Naive thymus-derived CD4-positive, alpha-beta T cell (primary cell): ENCODE measurements around the gene BLCAP. TPM values are rescaled to one million over a fixed set of nuclear protein-coding genes. Genes with fewer than 3 reads are reported as not detected.

Source experiments
- ATAC-seq: fragments of 150-1000 bp; cut with Tn5 transposase; 2 replicates; pipeline ENCODE4 v1.10.0; 2021; ENCODE audit warnings: mild to moderate bottlenecking, moderate library complexity
- CTCF ChIA-PET: fragments of 350-600 bp; sonication (Branson Sonifier 250); formaldehyde crosslinking; loops from one replicate; lab custom pipeline; 2021; ENCODE audit warnings: antibody characterized with exemption; lab: Charles Lee
- POLR2A ChIA-PET: fragments of 350-600 bp; sonication (Branson Sonifier 250); formaldehyde crosslinking; loops from one replicate; lab custom pipeline; 2021; ENCODE audit warnings: antibody characterized with exemption, inconsistent platforms; lab: Charles Lee
- DNase-seq, 9 donors: peaks; one replicate each; pipeline versions ENCODE4 v3.0.0 to v3.0.0-alpha.2; 2020 to 2022; ENCODE audit warnings: mixed read lengths in 1 of 9
- H3K27ac ChIP-seq: one replicate; pipeline ENCODE4 v1.7.0; 2013; ENCODE audit warnings: mild to moderate bottlenecking, low read depth, low read length, moderate library complexity
- H3K27me3 ChIP-seq, 2 donors: one replicate each; pipeline ENCODE4 v1.7.0; 2013; ENCODE audit warnings: low read length in 2 of 2, mild to moderate bottlenecking in 2 of 2, moderate library complexity in 2 of 2; ENCODE audit not compliant: control insufficient read depth in 2 of 2, insufficient read depth in 2 of 2
- H3K36me3 ChIP-seq, 3 experiments: 1 replicate in 2 of 3; 2 replicates in 1 of 3; pipeline ENCODE4 v1.7.0; 2013; ENCODE audit warnings: low read length in 3 of 3, mild to moderate bottlenecking in 3 of 3, moderate library complexity in 1 of 3; ENCODE audit not compliant: insufficient read depth in 3 of 3, control insufficient read depth in 2 of 3
- H3K4me1 ChIP-seq, 2 donors: one replicate each; pipeline ENCODE4 v1.7.0; 2013; ENCODE audit warnings: low read length in 2 of 2, mild to moderate bottlenecking in 2 of 2, moderate library complexity in 1 of 2; ENCODE audit not compliant: control insufficient read depth in 2 of 2, insufficient read depth in 2 of 2
- H3K4me3 ChIP-seq: 2 replicates; pipeline ENCODE4 v1.7.0; 2013; ENCODE audit warnings: mild to moderate bottlenecking, low read length
- H3K9me3 ChIP-seq, 3 experiments: 1 replicate in 2 of 3; 2 replicates in 1 of 3; pipeline ENCODE4 v1.7.0; 2013; ENCODE audit warnings: low read length in 3 of 3; ENCODE audit not compliant: control insufficient read depth in 2 of 3
- H3K27ac Mint-ChIP-seq, 9 donors: one replicate each; pipeline ENCODE4 v1.8.0; 2020 to 2022; ENCODE audit warnings: mixed read lengths in 9 of 9, mild to moderate bottlenecking in 8 of 9, moderate library complexity in 5 of 9, inconsistent platforms in 2 of 9
- H3K27me3 Mint-ChIP-seq, 5 donors: one replicate each; pipeline ENCODE4 v1.8.0; 2021 to 2022; ENCODE audit warnings: mixed read lengths in 5 of 5, mild to moderate bottlenecking in 1 of 5
- H3K36me3 Mint-ChIP-seq, 5 donors: one replicate each; pipeline ENCODE4 v1.8.0; 2020 to 2022; ENCODE audit warnings: mixed read lengths in 5 of 5, mild to moderate bottlenecking in 3 of 5, inconsistent platforms in 1 of 5
- H3K4me1 Mint-ChIP-seq, 7 donors: one replicate each; pipeline ENCODE4 v1.8.0; 2020 to 2022; ENCODE audit warnings: mixed read lengths in 7 of 7, mild to moderate bottlenecking in 3 of 7, inconsistent platforms in 1 of 7
- H3K4me3 Mint-ChIP-seq, 10 donors: one replicate each; pipeline ENCODE4 v1.8.0; 2020 to 2022; ENCODE audit warnings: mild to moderate bottlenecking in 10 of 10, mixed read lengths in 10 of 10, moderate library complexity in 6 of 10, inconsistent platforms in 2 of 10
- H3K9me3 Mint-ChIP-seq, 11 donors: one replicate each; pipeline ENCODE4 v1.8.0; 2020 to 2022; ENCODE audit warnings: mixed read lengths in 11 of 11, mild to moderate bottlenecking in 4 of 11, inconsistent platforms in 1 of 11, moderate library complexity in 1 of 11
- intact Hi-C, 2 donors: fragments of 100-400 bp; cut with micrococcal nuclease; formaldehyde crosslinking; loops; one replicate each; pipeline ENCODE4 v1.15.1; 2023
- polyA plus RNA-seq, 2 donors: library from polyadenylated mRNA; unstranded; fragments of 300-500 nt; fragmentation: Illumina TruSeq; gene quantifications; one replicate each; pipeline ENCODE4 v1.2.3, GENCODE V29; 2021
- total RNA-seq, 6 experiments: library from RNA in 5 of 6; stranded (reverse) in 5 of 6; gene quantifications; 1 replicate in 5 of 6; 2 replicates in 1 of 6; pipeline ENCODE4 v1.2.3 and lab custom pipeline; 2021 to 2026

The BLCAP gene
- total and polyA plus RNA-seq, 7 experiments from 2014 or later, result 42.1 to 94.7 (median 88.0) TPM

DNA sequence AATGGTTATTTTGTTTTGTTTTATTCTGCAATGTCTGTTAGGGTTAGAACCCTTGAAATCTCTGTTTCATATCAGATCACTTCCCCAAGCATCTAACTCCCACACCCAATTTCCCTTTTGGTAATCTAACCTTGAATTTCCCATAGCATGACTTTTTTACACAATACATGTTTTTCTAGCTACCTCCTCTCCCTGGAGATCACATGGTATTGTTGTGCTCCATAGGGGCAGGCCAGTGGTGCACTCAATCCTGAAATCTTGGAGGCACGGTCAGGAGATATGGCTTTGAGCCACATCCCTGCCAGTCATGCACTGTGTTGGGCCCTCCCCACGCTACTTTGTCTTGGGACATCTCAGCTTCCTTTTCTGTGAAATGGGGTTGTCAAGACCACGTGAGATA, 43.3 kb downstream of the BLCAP start:
- DNase-seq (no peak), ATAC-seq (no peak)
- H3K4me3 Mint-ChIP-seq, result no peak overlapping the region
- peaks cover 7 to 30% (median 22%) of the 10 kb centered on the region in 5 donors for H3K27me3 Mint-ChIP-seq
- peaks cover 0 to 5% (median 4%) of the 10 kb centered on the region in 5 donors for H3K36me3 Mint-ChIP-seq
- Histone ChIP-seq H3K36me3 (no peaks in the 10 kb centered on the region), H3K27ac (no peak overlapping the region), H3K27me3 (peaks cover 0 to 5% of the 10 kb centered on the region in 2 donors), H3K9me3 (no peaks in the 10 kb centered on the region), H3K4me3 (no peak overlapping the region), H3K4me1 (no peaks in the 10 kb centered on the region)
- CTCF ChIA-PET, result no interaction called here
- intact Hi-C loops, result no loop called here
- POLR2A ChIA-PET, result no interaction called here
- H3K4me1 Mint-ChIP-seq, result peaks cover 0 to 18% (median 0%) of the 10 kb centered on the region in 7 donors
- no peak overlapping the region for H3K27ac Mint-ChIP-seq
- H3K9me3 Mint-ChIP-seq, result peaks cover 0 to 11% (median 2%) of the 10 kb centered on the region in 11 donors

GRCh38 chr20:37481610-37482009, 46.1 kb downstream of the BLCAP start:
- Mint-ChIP-seq H3K27ac (no peak overlapping the region), H3K9me3 (peaks cover 0 to 11% (median 2%) of the 10 kb centered on the region in 11 donors), H3K4me1 (peaks cover 0 to 18% (median 0%) of the 10 kb centered on the region in 7 donors), H3K27me3 (peaks cover 7 to 35% (median 22%) of the 10 kb centered on the region in 5 donors), H3K4me3 (no peak overlapping the region), H3K36me3 (peaks cover 0 to 10% (median 4%) of the 10 kb centered on the region in 5 donors)
- no peaks in the 10 kb centered on the region for H3K9me3 ChIP-seq
- H3K4me1 ChIP-seq, result no peaks in the 10 kb centered on the region
- peaks cover 0 to 5% of the 10 kb centered on the region in 2 donors for H3K27me3 ChIP-seq
- H3K27ac ChIP-seq, result no peak overlapping the region
- no peaks in the 10 kb centered on the region for H3K36me3 ChIP-seq
- ChIA-PET POLR2A (no interaction called here), CTCF (no interaction called here)
- ATAC-seq (no peak), DNase-seq (no peak)
- no peak overlapping the region for H3K4me3 ChIP-seq
- intact Hi-C loops, result no loop called here

DNA sequence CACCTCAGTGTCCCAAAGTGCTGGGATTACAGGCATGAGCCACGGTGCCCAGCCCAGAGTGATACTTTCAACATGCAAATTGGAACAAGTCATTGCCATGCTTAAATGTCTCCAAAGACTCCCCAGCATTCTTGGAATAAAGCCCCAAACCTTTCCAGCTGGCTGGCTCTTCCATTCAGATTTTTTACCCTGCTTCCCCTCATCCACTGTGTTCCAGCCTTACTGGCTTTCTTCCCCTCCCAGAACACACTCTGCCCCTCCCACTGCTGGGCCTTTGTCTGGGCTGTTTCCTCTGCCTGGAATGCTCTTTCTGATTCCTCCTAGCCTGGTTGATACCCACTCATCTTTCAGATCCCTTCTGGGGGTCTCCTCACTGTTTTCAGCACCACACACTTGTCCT, 46.8 kb downstream of the BLCAP start:
- H3K27me3 ChIP-seq, result peaks cover 0 to 5% of the 10 kb centered on the region in 2 donors
- no peaks in the 10 kb centered on the region for H3K36me3 ChIP-seq
- intact Hi-C loops, result no loop called here
- ChIA-PET CTCF (interaction anchor here (0.7 kb wide), 1 partner anchor 396 kb away, joined by 4 read pairs; no protein-coding TSS in a partner anchor), POLR2A (no interaction called here)
- H3K9me3 ChIP-seq, result no peaks in the 10 kb centered on the region
- Mint-ChIP-seq H3K4me3 (no peak overlapping the region), H3K27ac (no peak overlapping the region), H3K36me3 (peaks cover 0 to 10% (median 4%) of the 10 kb centered on the region in 5 donors), H3K27me3 (peaks cover 7 to 35% (median 24%) of the 10 kb centered on the region in 5 donors), H3K4me1 (peaks cover 0 to 18% (median 0%) of the 10 kb centered on the region in 7 donors), H3K9me3 (peaks cover 0 to 12% (median 3%) of the 10 kb centered on the region in 11 donors)
- DNase-seq (no peak), ATAC-seq (no peak)
- no peak overlapping the region for H3K27ac ChIP-seq
- H3K4me3 ChIP-seq, result no peak overlapping the region
- no peaks in the 10 kb centered on the region for H3K4me1 ChIP-seq

DNA sequence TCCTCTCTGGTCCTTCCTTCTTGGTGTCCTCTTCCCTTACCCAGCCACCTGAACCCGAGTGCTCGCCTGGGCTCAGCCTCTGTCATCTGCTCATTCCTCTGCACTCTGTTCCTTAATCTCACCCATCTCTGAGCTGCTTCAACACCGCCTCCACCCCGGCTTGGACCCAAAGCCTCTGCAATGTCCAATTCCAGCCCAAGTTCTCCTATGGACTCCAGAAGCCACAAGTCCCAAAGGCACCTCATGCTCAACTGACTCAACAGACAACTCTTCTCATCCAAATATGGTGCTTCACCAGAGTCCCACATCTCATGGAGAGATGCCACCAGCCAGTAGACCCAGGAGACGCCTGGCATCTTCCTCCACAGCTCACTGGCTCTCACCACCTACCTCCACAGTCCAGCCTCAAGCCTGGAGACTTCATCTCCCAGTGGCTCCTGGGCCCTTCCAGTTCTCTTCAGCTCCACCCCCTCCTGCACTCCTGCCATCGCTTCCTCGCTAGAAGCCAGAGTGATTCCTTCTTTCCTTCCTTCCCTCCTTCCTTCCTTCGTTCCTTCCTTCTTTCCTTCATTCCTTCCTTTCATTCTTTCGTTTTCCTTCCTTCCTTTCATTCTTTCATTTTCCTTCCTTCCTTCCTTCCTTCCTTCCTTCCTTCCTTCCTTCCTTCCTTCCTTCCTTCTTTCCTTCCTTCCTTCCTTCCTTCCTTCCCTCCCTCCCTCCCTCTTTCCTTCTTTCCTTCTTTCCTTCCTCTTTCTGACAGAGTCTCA, 47.6 kb downstream of the BLCAP start:
- Histone ChIP-seq H3K9me3 (no peaks in the 10 kb centered on the region), H3K4me3 (no peak overlapping the region), H3K27ac (no peak overlapping the region), H3K36me3 (no peaks in the 10 kb centered on the region), H3K27me3 (peaks cover 0 to 5% of the 10 kb centered on the region in 2 donors), H3K4me1 (no peaks in the 10 kb centered on the region)
- no peak for DNase-seq
- no peak overlapping the region for H3K27ac Mint-ChIP-seq
- ATAC-seq, result no peak
- H3K4me3 Mint-ChIP-seq, result no peak overlapping the region
- peaks cover 0 to 15% (median 3%) of the 10 kb centered on the region in 11 donors for H3K9me3 Mint-ChIP-seq
- intact Hi-C loops, result no loop called here
- H3K4me1 Mint-ChIP-seq, result peaks cover 0 to 12% (median 0%) of the 10 kb centered on the region in 7 donors
- CTCF ChIA-PET, result interaction anchor here (0.5 to 0.7 kb wide), 2 partner anchors 182 to 397 kb away, joined by 4 read pairs; no protein-coding TSS in a partner anchor
- POLR2A ChIA-PET, result no interaction called here
- peaks cover 0 to 10% (median 4%) of the 10 kb centered on the region in 5 donors for H3K36me3 Mint-ChIP-seq
- H3K27me3 Mint-ChIP-seq, result peaks cover 7 to 27% (median 22%) of the 10 kb centered on the region in 5 donors

DNA sequence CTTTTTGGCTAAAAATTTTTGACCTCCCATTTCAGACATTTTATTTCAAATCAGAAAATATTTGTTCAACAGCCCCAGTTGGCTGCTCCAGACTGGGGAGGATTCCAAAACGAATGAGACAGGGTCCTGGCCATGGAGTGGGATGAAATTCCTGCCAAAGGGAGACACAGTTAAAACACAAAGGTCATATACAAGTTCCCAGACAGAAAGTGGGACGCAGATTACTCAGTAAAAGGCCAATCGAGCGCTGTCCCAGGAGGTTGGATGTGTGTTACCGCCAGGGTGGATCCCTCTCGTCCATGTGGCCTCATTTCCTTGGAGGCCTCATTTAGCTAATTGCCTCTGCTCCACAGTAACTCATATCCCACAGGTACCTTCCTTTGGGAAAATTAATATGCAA, 48.4 kb downstream of the BLCAP start:
- Histone ChIP-seq H3K9me3 (no peaks in the 10 kb centered on the region), H3K4me1 (no peaks in the 10 kb centered on the region), H3K27me3 (peaks cover 0 to 5% of the 10 kb centered on the region in 2 donors), H3K36me3 (no peaks in the 10 kb centered on the region), H3K27ac (no peak overlapping the region), H3K4me3 (no peak overlapping the region)
- intact Hi-C loops, result no loop called here
- ChIA-PET POLR2A (no interaction called here), CTCF (no interaction called here)
- Mint-ChIP-seq H3K27ac (no peak overlapping the region), H3K4me1 (peaks cover 0 to 12% (median 0%) of the 10 kb centered on the region in 7 donors), H3K36me3 (peaks cover 0 to 10% (median 4%) of the 10 kb centered on the region in 5 donors), H3K9me3 (peaks cover 0 to 15% (median 3%) of the 10 kb centered on the region in 11 donors), H3K4me3 (no peak overlapping the region), H3K27me3 (peaks cover 7 to 27% (median 18%) of the 10 kb centered on the region in 5 donors)
- DNase-seq, result no peak
- ATAC-seq, result no peak

DNA sequence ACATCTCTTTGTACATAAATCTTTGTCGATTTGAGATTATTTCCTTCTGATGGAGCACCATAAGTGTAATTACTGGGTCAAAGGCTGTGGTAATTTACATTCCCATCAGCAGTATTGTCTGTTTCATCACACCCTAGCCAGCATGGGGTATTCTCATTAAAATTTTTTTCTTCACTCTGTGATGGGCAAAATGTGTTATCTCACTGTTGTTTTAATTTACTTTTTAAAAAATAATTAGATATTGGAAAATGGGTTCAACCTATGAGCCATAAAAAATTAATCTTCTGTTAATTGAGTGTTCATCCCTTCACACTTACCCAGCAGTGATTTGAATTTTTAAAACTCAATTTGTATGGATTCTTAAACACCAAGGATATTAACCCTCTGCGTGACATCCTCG, 50.6 kb downstream of the BLCAP start:
- intact Hi-C loops, result no loop called here
- Mint-ChIP-seq H3K27me3 (peaks cover 7 to 27% (median 17%) of the 10 kb centered on the region in 5 donors), H3K4me3 (no peak overlapping the region), H3K36me3 (peaks cover 0 to 10% (median 4%) of the 10 kb centered on the region in 5 donors), H3K9me3 (peaks cover 0 to 10% (median 3%) of the 10 kb centered on the region in 11 donors), H3K27ac (no peak overlapping the region), H3K4me1 (peaks cover 0 to 12% (median 0%) of the 10 kb centered on the region in 7 donors)
- Histone ChIP-seq H3K36me3 (no peaks in the 10 kb centered on the region), H3K27me3 (peaks cover 0 to 3% of the 10 kb centered on the region in 2 donors), H3K27ac (no peak overlapping the region), H3K9me3 (no peaks in the 10 kb centered on the region), H3K4me3 (no peak overlapping the region), H3K4me1 (no peaks in the 10 kb centered on the region)
- POLR2A ChIA-PET, result no interaction called here
- CTCF ChIA-PET, result no interaction called here
- ATAC-seq, result no peak
- DNase-seq, result no peak
